Esophagus muscularis mucosa (tissue), 4 donors: ENCODE data around the gene DGAT2. TPM values are rescaled to one million over a fixed set of nuclear protein-coding genes. Genes with fewer than 3 reads are reported as not detected.

Experiments used
- DNase-seq: peaks from one replicate; pipeline ENCODE4 v3.0.0-alpha.2; 2017; ENCODE audit errors: extremely low spot score
- H3K27ac ChIP-seq, 4 donors: fragments of 200-600 bp; sonication (generic); replicated peaks in 1 of 4; 1 replicate in 3 of 4; 2 replicates in 1 of 4; pipeline ENCODE4 v1.5.1; 2016 to 2019; ENCODE audit warnings: mild to moderate bottlenecking in 1 of 4
- H3K27me3 ChIP-seq, 4 donors: fragments of 200-600 bp; sonication (generic); one replicate each; pipeline versions ENCODE4 v1.5.1 to v1.6.0; 2016 to 2019
- H3K36me3 ChIP-seq, 4 donors: fragments of 200-600 bp; sonication (generic); one replicate each; pipeline ENCODE4 v1.5.1; 2016 to 2019
- H3K4me1 ChIP-seq, 4 donors: fragments of 200-600 bp; sonication (generic); one replicate each; pipeline ENCODE4 v1.5.1; 2016 to 2019
- H3K4me3 ChIP-seq, 4 donors: fragments of 200-600 bp; sonication (generic); 1 replicate in 2 of 4; 2 replicates in 2 of 4; pipeline ENCODE4 v1.5.1; 2016 to 2019; ENCODE audit warnings: mild to moderate bottlenecking in 4 of 4, moderate library complexity in 1 of 4
- H3K9me3 ChIP-seq, 4 donors: fragments of 200-600 bp; sonication (generic); 1 replicate in 3 of 4; 2 replicates in 1 of 4; pipeline ENCODE4 v1.5.1; 2016 to 2019
- CTCF ChIP-seq, 3 experiments: fragments of 200-600 bp in 2 of 3; fragments of 450-650 bp in 1 of 3; sonication (generic) in 2 of 3; IDR thresholded peaks; one replicate each; pipeline ENCODE4 v1.5.1; 2017 to 2019; ENCODE audit warnings: antibody characterized with exemption in 3 of 3, mild to moderate bottlenecking in 2 of 3, moderate library complexity in 1 of 3
- EP300 ChIP-seq: sonication (generic); formaldehyde crosslinking; IDR thresholded peaks from one replicate; pipeline ENCODE4 v1.6.1; 2017; ENCODE audit warnings: antibody characterized with exemption
- POLR2A ChIP-seq: fragments of 450-650 bp; IDR thresholded peaks from one replicate; pipeline ENCODE4 v1.6.1; 2017; ENCODE audit warnings: antibody characterized with exemption, moderate library complexity, mild to moderate bottlenecking, low read depth
- POLR2AphosphoS5 ChIP-seq, 2 donors: sonication (generic); formaldehyde crosslinking; IDR thresholded peaks; one replicate each; pipeline ENCODE4 v1.6.1; 2017; ENCODE audit warnings: antibody characterized with exemption in 2 of 2
- WGBS: methylation state at CpG from one replicate; pipeline ENCODE4 v1.1.5; 2018; 5-methylcytosine and 5-hydroxymethylcytosine counted together
- intact Hi-C: fragments of 100-400 bp; cut with DNase I; formaldehyde crosslinking; loops from one replicate; pipeline ENCODE4 v1.15.1; 2023
- total RNA-seq, 4 donors: library from RNA; depleted of rRNA; stranded (reverse); fragments of >200 nt; gene quantifications; one replicate each; pipeline versions ENCODE4 v1.1.0 to v1.2.1, GENCODE V29; 2016

DGAT2 gene
- total RNA-seq, 4 donors from 2014 or later: 0.83 to 6.5 (median 2.0) TPM

- WGBS: 77% methylated on average over 2 of the region's 2 CpGs
- Histone ChIP-seq H3K4me1 (no peaks in the 10 kb centered on the region), H3K9me3 (no peaks in the 10 kb centered on the region), H3K4me3 (no peak overlapping the region), H3K36me3 (no peaks in the 10 kb centered on the region), H3K27ac (no peak overlapping the region), H3K27me3 (no peaks in the 10 kb centered on the region)
- no peak for DNase-seq
- intact Hi-C loops: no loop called here
- TF ChIP-seq POLR2A: no peak
- no peak for TF ChIP-seq EP300
- TF ChIP-seq POLR2AphosphoS5 (IDR thresholded peaks at IDR 0.05): no peak
- TF ChIP-seq CTCF (IDR thresholded peaks at IDR 0.05): no peak
Observed at GRCh38 chr11:75757651-75758050, 10.9 kb upstream of the DGAT2 start.

- Histone ChIP-seq H3K4me3 (no peak overlapping the region), H3K4me1 (no peaks in the 10 kb centered on the region), H3K27me3 (no peaks in the 10 kb centered on the region), H3K9me3 (no peaks in the 10 kb centered on the region), H3K27ac (no peak overlapping the region), H3K36me3 (no peaks in the 10 kb centered on the region)
- intact Hi-C loops: no loop called here
- TF ChIP-seq POLR2AphosphoS5 (IDR thresholded peaks at IDR 0.05) (no peak), EP300 (no peak), POLR2A (no peak), CTCF (IDR thresholded peaks at IDR 0.05) (no peak)
- DNase-seq: no peak
- WGBS: 95% methylated on average over 4 of the region's 4 CpGs
Observed at GRCh38 chr11:75759832-75760231, 8.7 kb upstream of the DGAT2 start.

- Histone ChIP-seq H3K4me3 (no peak overlapping the region), H3K36me3 (no peaks in the 10 kb centered on the region), H3K27ac (no peak overlapping the region), H3K27me3 (no peaks in the 10 kb centered on the region), H3K4me1 (no peaks in the 10 kb centered on the region), H3K9me3 (no peaks in the 10 kb centered on the region)
- TF ChIP-seq EP300 (no peak), POLR2AphosphoS5 (IDR thresholded peaks at IDR 0.05) (no peak), CTCF (IDR thresholded peaks at IDR 0.05) (no peak), POLR2A (no peak)
- DNase-seq: no peak
- intact Hi-C loops: no loop called here
Observed at GRCh38 chr11:75760243-75760642, 8.3 kb upstream of the DGAT2 start.

- Histone ChIP-seq H3K9me3 (no peaks in the 10 kb centered on the region), H3K4me1 (no peaks in the 10 kb centered on the region), H3K4me3 (no peak overlapping the region), H3K27me3 (no peaks in the 10 kb centered on the region), H3K36me3 (no peaks in the 10 kb centered on the region), H3K27ac (no peak overlapping the region)
- 94% methylated on average over 2 of the region's 3 CpGs for WGBS
- DNase-seq: no peak
- intact Hi-C loops: no loop called here
- TF ChIP-seq CTCF (IDR thresholded peaks at IDR 0.05): no peak
- no peak for TF ChIP-seq EP300
- TF ChIP-seq POLR2A: no peak
- no peak for TF ChIP-seq POLR2AphosphoS5 (IDR thresholded peaks at IDR 0.05)
Observed at GRCh38 chr11:75760710-75761493, 7.7 kb upstream of the DGAT2 start.

- Histone ChIP-seq H3K9me3 (no peaks in the 10 kb centered on the region), H3K36me3 (no peaks in the 10 kb centered on the region), H3K27me3 (peaks cover 0 to 5% (median 0%) of the 10 kb centered on the region in 4 donors), H3K27ac (no peak overlapping the region), H3K4me1 (peaks cover 0 to 2% (median 0%) of the 10 kb centered on the region in 4 donors), H3K4me3 (no peak overlapping the region)
- no peak for DNase-seq
- WGBS: 91% methylated on average over 8 of the region's 8 CpGs
- intact Hi-C loops: no loop called here
- no peak for TF ChIP-seq CTCF (IDR thresholded peaks at IDR 0.05)
- TF ChIP-seq EP300: no peak
- no peak for TF ChIP-seq POLR2AphosphoS5 (IDR thresholded peaks at IDR 0.05)
- TF ChIP-seq POLR2A: no peak
Observed at GRCh38 chr11:75762158-75762557, 6.4 kb upstream of the DGAT2 start.
